Gastroesophageal sphincter (tissue), 4 donors: Measurements from ENCODE around the gene PRKG1. TPM values are rescaled to one million over a fixed set of nuclear protein-coding genes. Genes with fewer than 3 reads are reported as not detected.

Experiments used
- ATAC-seq: fragments of 150-250 bp; one replicate; pipeline ENCODE4 v1.9.1; 2016; ENCODE audit warnings: mild to moderate bottlenecking, moderate library complexity
- H3K27ac ChIP-seq, 4 donors: fragments of 200-600 bp; sonication (generic) in 3 of 4; 1 replicate in 3 of 4; 2 replicates in 1 of 4; pipeline ENCODE4 v1.5.1; 2016 to 2019
- H3K27me3 ChIP-seq: fragments of 200-600 bp; sonication (generic); one replicate; pipeline ENCODE4 v1.5.1; 2019
- H3K36me3 ChIP-seq, 2 donors: fragments of 200-600 bp; sonication (generic); one replicate each; pipeline ENCODE4 v1.5.1; 2019; ENCODE audit warnings: control low read depth in 1 of 2
- H3K4me1 ChIP-seq, 3 donors: fragments of 200-600 bp; sonication (generic); 1 replicate in 2 of 3; 2 replicates in 1 of 3; pipeline ENCODE4 v1.5.1; 2016 to 2019; ENCODE audit warnings: control low read depth in 2 of 3
- H3K4me3 ChIP-seq, 2 donors: fragments of 200-600 bp; sonication (generic); one replicate each; pipeline ENCODE4 v1.5.1; 2019; ENCODE audit warnings: mild to moderate bottlenecking in 1 of 2, moderate library complexity in 1 of 2
- H3K9me3 ChIP-seq, 3 donors: fragments of 200-600 bp; sonication (generic); one replicate each; pipeline ENCODE4 v1.5.1; 2017 to 2019; ENCODE audit warnings: control low read depth in 2 of 3
- EP300 ChIP-seq: sonication (generic); formaldehyde crosslinking; IDR thresholded peaks from one replicate; pipeline ENCODE4 v1.6.1; 2017; ENCODE audit warnings: antibody characterized with exemption, mild to moderate bottlenecking
- POLR2A ChIP-seq, 2 donors: fragments of 450-650 bp; IDR thresholded peaks; one replicate each; pipeline ENCODE4 v1.6.1; 2017; ENCODE audit warnings: antibody characterized with exemption in 2 of 2, mild to moderate bottlenecking in 2 of 2, moderate library complexity in 1 of 2
- POLR2AphosphoS5 ChIP-seq: sonication (generic); formaldehyde crosslinking; IDR thresholded peaks from one replicate; pipeline ENCODE4 v1.6.1; 2017; ENCODE audit warnings: antibody characterized with exemption
- WGBS, 2 donors: methylation state at CpG; one replicate each; pipeline ENCODE4 v1.1.5; 2018; ENCODE audit warnings: low coverage in 1 of 2; 5-methylcytosine and 5-hydroxymethylcytosine counted together
- total RNA-seq, 4 donors: library from RNA; depleted of rRNA; stranded (reverse); fragments of >200 nt; gene quantifications; one replicate each; pipeline ENCODE4 v1.1.0, GENCODE V29; 2016
- TF ChIP-seq, protein P1 (sequence below), 4 experiments: fragments of 200-600 bp in 2 of 4; fragments of 450-650 bp in 2 of 4; sonication (generic) in 1 of 4; IDR thresholded peaks; one replicate each; pipeline ENCODE4 v1.5.1; 2017 to 2019; ENCODE audit warnings: antibody characterized with exemption in 4 of 4, mild to moderate bottlenecking in 2 of 4, moderate library complexity in 2 of 4

Gene PRKG1
- total RNA-seq, 4 donors from 2014 or later, result 27.5 to 73.2 (median 39.2) TPM

DNA sequence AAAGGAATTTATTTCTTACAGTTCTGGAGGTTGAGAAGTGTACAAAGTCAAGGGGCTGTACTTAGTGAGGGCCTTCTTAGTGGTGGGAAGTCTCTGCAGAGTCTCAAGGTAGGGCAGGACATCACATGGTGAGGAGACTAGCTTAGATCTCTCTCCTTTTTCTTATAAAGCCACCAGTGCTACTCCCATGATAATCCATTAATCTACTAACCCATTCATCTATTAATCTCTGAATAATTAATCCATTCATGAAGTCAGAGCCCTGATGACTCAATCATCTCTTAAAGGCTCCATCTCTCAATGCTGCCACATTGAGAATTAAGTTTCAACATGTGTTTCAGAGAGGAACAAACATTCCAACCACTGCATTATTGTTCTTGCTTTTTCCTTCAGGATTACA lies 689.5 kb downstream of the PRKG1 start:
- Histone ChIP-seq H3K9me3 (peaks cover 0 to 6% (median 0%) of the 10 kb centered on the region in 3 donors), H3K27ac (no peak overlapping the region), H3K4me1 (peaks cover 0 to 4% (median 0%) of the 10 kb centered on the region in 3 donors), H3K4me3 (no peak overlapping the region), H3K36me3 (no peaks in the 10 kb centered on the region), H3K27me3 (no peaks in the 10 kb centered on the region)
- TF ChIP-seq, protein P1, sequence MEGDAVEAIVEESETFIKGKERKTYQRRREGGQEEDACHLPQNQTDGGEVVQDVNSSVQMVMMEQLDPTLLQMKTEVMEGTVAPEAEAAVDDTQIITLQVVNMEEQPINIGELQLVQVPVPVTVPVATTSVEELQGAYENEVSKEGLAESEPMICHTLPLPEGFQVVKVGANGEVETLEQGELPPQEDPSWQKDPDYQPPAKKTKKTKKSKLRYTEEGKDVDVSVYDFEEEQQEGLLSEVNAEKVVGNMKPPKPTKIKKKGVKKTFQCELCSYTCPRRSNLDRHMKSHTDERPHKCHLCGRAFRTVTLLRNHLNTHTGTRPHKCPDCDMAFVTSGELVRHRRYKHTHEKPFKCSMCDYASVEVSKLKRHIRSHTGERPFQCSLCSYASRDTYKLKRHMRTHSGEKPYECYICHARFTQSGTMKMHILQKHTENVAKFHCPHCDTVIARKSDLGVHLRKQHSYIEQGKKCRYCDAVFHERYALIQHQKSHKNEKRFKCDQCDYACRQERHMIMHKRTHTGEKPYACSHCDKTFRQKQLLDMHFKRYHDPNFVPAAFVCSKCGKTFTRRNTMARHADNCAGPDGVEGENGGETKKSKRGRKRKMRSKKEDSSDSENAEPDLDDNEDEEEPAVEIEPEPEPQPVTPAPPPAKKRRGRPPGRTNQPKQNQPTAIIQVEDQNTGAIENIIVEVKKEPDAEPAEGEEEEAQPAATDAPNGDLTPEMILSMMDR (IDR thresholded peaks at IDR 0.05), result no peak
- no peak for TF ChIP-seq EP300
- no peak for TF ChIP-seq POLR2AphosphoS5
- no peak for TF ChIP-seq POLR2A (IDR thresholded peaks at IDR 0.05)
- no peak for ATAC-seq

GRCh38 chr10:51765284-51765971 lies 691.1 kb downstream of the PRKG1 start:
- WGBS, 2 donors, result 92% methylated on average over 1 of the region's 1 CpG; no CpG with 5 or more reads in 1 of the 2 donors
- H3K27me3 ChIP-seq, result no peaks in the 10 kb centered on the region
- no peak overlapping the region for H3K27ac ChIP-seq
- H3K4me1 ChIP-seq, result no peaks in the 10 kb centered on the region
- TF ChIP-seq, protein P1 (IDR thresholded peaks at IDR 0.05), result no peak
- TF ChIP-seq POLR2A (IDR thresholded peaks at IDR 0.05) (no peak), EP300 (no peak), POLR2AphosphoS5 (no peak)
- H3K36me3 ChIP-seq, result no peaks in the 10 kb centered on the region
- H3K4me3 ChIP-seq, result no peak overlapping the region
- ATAC-seq, result no peak
- peaks cover 0 to 6% (median 0%) of the 10 kb centered on the region in 3 donors for H3K9me3 ChIP-seq

DNA sequence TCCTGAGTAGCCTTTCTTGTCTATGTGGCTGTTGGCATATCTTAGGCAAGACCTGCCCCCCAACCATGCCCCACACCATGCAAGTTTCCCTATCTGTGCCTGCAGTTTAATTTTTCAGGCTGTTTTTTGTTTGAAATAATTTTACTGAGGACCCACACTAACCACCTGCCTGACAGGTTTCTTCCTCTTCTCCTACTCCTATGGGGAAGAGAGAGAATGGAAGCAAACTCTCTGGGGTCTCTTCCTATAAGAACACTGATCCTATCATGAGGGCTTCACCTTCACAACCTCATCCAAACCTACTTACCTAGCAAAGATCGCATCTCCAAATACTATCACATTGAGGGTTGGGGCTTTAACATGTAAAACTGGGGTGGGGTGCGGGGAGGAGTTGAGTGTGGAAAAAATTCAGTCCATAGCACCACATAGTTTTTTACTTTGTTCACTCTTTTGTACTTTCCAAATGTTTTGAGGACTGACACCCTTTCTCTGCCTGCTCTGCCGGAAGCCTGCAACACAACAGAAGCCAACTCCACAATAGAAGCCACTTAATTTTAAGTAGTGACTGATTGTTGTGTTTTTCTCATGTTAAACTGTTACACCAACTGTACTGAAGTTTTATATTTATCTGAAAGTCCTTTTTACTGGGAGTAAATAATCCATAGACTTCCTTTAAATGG lies 692.3 kb downstream of the PRKG1 start:
- Histone ChIP-seq H3K36me3 (no peaks in the 10 kb centered on the region), H3K27me3 (no peaks in the 10 kb centered on the region), H3K4me3 (no peak overlapping the region), H3K27ac (no peak overlapping the region), H3K4me1 (no peaks in the 10 kb centered on the region), H3K9me3 (peaks cover 0 to 6% (median 0%) of the 10 kb centered on the region in 3 donors)
- WGBS, 2 donors, result 96% methylated on average over 3 of the region's 3 CpGs
- TF ChIP-seq EP300 (no peak), POLR2A (IDR thresholded peaks at IDR 0.05) (no peak), POLR2AphosphoS5 (no peak)
- TF ChIP-seq, protein P1 (IDR thresholded peaks at IDR 0.05), result no peak
- ATAC-seq, result no peak

DNA sequence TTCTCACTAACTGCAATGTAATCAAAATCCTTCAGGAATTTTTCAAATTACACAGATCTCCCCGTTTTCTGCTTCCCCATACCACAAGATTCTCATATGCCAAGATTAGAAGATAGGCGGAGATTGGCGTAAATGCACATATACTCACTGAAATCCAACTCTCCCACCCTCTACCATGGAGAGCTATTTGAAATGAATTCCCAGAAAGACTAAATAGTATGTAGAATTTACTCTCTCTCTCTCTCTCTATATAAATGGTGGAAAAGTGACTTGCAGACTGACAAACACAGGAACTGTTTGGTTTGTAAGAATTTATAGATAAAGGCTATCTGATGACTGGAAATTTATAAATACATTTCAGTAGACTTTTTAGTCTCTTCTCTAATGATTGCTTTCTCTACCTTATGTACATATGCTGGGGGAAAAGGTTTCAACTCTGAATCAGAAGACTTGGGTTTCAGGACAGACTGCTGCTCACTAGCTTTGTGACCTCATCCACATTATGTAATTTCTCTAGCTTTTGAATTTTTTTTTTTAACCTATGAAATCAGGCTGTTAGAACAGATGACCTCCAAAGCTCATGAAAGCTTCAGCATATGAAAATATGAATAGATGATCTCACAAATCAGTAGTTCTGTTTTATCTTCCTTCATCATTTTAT lies 692.9 kb downstream of the PRKG1 start:
- H3K9me3 ChIP-seq, result peaks cover 0 to 6% (median 0%) of the 10 kb centered on the region in 3 donors
- no peaks in the 10 kb centered on the region for H3K4me1 ChIP-seq
- H3K27me3 ChIP-seq, result no peaks in the 10 kb centered on the region
- no peak overlapping the region for H3K27ac ChIP-seq
- TF ChIP-seq EP300 (no peak), POLR2A (IDR thresholded peaks at IDR 0.05) (no peak), POLR2AphosphoS5 (no peak)
- TF ChIP-seq, protein P1 (IDR thresholded peaks at IDR 0.05), result no peak
- 98% methylated on average over 3 of the region's 3 CpGs; no CpG with 5 or more reads in 1 of the 2 donors for WGBS, 2 donors
- no peak for ATAC-seq
- H3K36me3 ChIP-seq, result no peaks in the 10 kb centered on the region
- H3K4me3 ChIP-seq, result no peak overlapping the region
